Measurements from ENCODE around the gene ABHD5.
A peak's percentile ranks its signal among the peaks of the same experiment; 100 is the strongest.
"Not testable (repeated sequence)": the region's sequence is repeated elsewhere in the genome, so short reads cannot be mapped to it uniquely, and the experiment has no call there.

ABHD5 gene

DNA sequence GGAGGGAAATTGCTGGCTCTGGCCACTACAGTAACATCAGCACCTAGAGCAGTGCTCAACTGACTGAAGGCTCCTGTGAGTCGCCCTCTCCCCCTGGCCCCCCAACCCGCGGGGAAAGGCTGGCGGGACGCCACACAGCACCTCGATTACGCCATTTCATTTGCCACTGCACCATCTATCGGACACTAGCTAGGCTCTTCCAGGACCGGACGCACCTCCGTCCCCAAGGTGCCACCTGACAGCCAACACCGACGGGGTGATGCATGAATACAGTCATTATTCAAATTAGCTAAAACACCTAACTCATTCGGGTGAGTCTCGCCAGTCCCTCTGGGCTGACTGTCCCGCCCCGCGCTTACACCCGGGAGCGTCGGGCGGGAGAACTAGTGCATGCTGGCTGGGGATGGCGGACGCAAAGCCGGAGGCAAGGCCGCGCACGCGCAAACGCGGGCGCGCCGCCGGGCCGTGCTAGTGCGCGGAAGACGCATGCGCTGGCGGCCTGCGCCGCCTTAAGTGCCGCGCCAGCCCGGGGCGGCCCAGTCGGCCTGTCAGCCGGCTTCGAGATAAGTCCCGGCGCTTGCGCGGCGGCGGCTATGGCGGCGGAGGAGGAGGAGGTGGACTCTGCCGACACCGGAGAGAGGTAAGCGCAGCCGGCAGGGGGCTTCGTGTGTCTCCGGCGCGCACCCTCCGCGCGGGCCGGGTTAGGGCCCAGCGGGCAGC, at the start of gene ABHD5:
Gene ABHD5, plus strand, starts transcription at position 539 of the 720 bp plus-strand sequence. Its CDS starts 55 bp downstream, at position 594.
- Histone ChIP-seq H3K9me3 (ENCODE audit: control insufficient read depth, insufficient read depth, low read depth, low read length) (no peaks in the 10 kb centered on the region), H3K27ac (ENCODE audit: low read depth, low read length) (peak within 1 kb of the TSS; percentile 20; the same call in 1 of the 2 replicates), H3K9ac (ENCODE audit: low read length) (peak within 1 kb of the TSS; percentile 52), H3K4me1 (ENCODE audit: control insufficient read depth, insufficient read depth, low read length) (peaks cover 38% of the 10 kb centered on the region), H3K27me3 (ENCODE audit: control insufficient read depth, insufficient read depth, low read length) (peaks cover 9% of the 10 kb centered on the region; the same call in 1 of the 2 replicates), H3K4me3 (ENCODE audit: low read depth, low read length) (peak within 1 kb of the TSS; percentile 67), H3K36me3 (ENCODE audit: control insufficient read depth, insufficient read depth, low read length) (no peaks in the 10 kb centered on the region)

DNA sequence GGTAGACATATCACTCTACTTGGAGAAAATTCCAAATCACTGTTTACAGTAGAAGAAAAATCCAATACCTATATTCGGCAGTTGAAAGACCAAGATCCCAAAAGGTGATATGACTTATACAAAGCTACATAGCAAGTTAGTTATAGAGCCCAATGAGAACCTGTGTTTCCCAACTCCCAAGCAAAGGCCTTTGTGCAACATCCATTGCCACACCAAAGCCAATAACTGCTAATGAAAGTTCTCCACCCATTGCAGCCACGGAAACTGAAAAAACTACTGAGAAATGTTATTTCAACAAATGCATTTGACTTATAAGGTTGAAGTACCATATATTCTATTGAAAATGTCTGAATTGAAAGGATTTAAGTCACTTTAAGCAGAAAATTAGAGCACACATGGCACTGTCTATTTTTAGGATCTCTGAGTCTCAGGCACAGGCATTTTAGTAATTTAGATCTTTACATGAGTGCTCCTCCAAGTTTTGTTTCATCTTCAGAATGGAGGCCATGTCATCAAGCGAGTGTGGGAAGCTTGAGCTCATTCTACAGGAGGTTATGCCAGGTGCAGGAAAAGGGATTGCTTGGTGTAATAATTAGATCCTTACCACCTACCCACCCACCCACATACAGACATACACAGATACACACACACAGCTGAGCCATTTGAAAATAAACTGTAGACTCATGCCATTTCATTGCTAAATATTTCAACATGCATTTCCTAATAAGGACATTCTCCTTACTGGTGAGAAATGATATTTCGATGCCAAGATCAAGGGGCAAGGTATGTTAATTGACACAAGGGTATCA, 49.2 kb upstream of the ABHD5 start:
- H3K27me3 ChIP-seq (ENCODE audit: control insufficient read depth, insufficient read depth, low read length) = no peaks in the 10 kb centered on the region
- no peaks in the 10 kb centered on the region for H3K9me3 ChIP-seq (ENCODE audit: control insufficient read depth, insufficient read depth, low read depth, low read length)
- peaks cover 7% of the 10 kb centered on the region; the same call in 1 of the 2 replicates for H3K4me1 ChIP-seq (ENCODE audit: control insufficient read depth, insufficient read depth, low read length)
- H3K27ac ChIP-seq (ENCODE audit: low read depth, low read length) = no peak overlapping the region
- no peak overlapping the region for H3K4me3 ChIP-seq (ENCODE audit: low read depth, low read length)
- no peak overlapping the region for H3K9ac ChIP-seq (ENCODE audit: low read length)
- no peaks in the 10 kb centered on the region for H3K36me3 ChIP-seq (ENCODE audit: control insufficient read depth, insufficient read depth, low read length)

DNA sequence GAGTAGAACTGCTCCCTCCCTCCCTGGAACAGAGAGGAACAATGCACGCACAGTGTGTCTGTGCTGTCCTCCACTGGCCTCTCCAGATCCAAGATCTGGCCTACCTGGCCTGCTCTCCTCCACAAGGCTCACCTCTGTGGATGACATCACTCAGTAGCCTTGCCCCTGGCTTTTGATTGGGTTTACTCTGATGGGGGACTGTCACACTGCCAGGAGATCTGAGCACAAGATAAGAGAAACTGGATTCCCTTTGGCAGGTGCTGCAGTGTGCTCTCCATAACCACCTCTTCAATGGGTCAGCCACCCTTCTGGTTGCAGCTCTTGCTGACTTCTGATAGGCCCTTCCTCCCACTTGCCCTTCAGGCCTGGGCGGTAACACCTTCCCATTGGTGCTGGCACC, 46.3 kb upstream of the ABHD5 start:
- no peaks in the 10 kb centered on the region for H3K36me3 ChIP-seq (ENCODE audit: control insufficient read depth, insufficient read depth, low read length)
- no peak overlapping the region for H3K4me3 ChIP-seq (ENCODE audit: low read depth, low read length)

DNA sequence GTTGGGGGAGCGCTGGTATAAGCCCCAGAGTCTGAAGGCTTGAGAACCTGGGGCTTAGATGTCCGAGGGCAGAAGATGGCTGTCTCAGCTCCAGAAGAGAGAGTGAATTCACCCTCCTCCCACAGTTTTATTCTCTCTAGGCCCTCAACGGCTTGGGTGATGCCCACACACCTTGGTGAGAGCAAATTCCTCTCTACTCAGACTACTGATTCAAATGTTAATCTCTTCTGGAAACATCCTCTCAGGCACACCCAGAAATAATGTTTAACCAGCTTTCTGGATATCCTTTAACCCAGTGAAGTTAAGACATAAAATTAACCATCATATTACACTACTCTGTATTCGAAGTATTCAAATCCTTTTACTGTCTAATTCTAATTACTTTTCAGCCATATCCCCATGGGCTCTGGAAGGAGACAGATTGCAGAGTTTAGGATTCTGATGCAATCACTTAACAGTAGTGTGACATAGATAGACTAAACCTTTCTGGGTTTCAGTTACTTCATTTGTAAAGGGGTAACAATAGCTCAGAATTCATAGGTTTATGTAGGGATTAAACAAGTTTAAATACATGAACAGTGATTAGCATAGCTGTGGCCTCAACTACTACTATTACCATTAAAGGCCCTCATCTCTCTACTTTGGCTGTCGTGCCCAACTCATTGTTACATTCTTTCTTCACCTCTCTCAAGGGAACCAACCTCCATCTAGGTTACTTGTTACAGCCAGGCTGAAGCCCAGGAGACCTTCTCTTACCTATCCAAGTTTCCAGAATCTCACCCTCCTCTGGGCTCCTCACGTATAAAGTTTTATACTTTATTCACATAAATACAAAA, 43.2 kb upstream of the ABHD5 start:
- peaks cover 16% of the 10 kb centered on the region for H3K4me1 ChIP-seq (ENCODE audit: control insufficient read depth, insufficient read depth, low read length)
- no peaks in the 10 kb centered on the region for H3K9me3 ChIP-seq (ENCODE audit: control insufficient read depth, insufficient read depth, low read depth, low read length)
- H3K4me3 ChIP-seq (ENCODE audit: low read depth, low read length) = no peak overlapping the region
- H3K27ac ChIP-seq (ENCODE audit: low read depth, low read length) = no peak overlapping the region
- H3K27me3 ChIP-seq (ENCODE audit: control insufficient read depth, insufficient read depth, low read length) = no peaks in the 10 kb centered on the region
- H3K36me3 ChIP-seq (ENCODE audit: control insufficient read depth, insufficient read depth, low read length) = no peaks in the 10 kb centered on the region
- no peak overlapping the region for H3K9ac ChIP-seq (ENCODE audit: low read length)

More for the DNA sequence above, 46.3 kb upstream of the ABHD5 start:
- Histone ChIP-seq H3K4me1 (ENCODE audit: control insufficient read depth, insufficient read depth, low read length) (peaks cover 12% of the 10 kb centered on the region), H3K9ac (ENCODE audit: low read length) (no peak overlapping the region), H3K27ac (ENCODE audit: low read depth, low read length) (no peak overlapping the region), H3K27me3 (ENCODE audit: control insufficient read depth, insufficient read depth, low read length) (no peaks in the 10 kb centered on the region), H3K9me3 (ENCODE audit: control insufficient read depth, insufficient read depth, low read depth, low read length) (no peaks in the 10 kb centered on the region)

DNA sequence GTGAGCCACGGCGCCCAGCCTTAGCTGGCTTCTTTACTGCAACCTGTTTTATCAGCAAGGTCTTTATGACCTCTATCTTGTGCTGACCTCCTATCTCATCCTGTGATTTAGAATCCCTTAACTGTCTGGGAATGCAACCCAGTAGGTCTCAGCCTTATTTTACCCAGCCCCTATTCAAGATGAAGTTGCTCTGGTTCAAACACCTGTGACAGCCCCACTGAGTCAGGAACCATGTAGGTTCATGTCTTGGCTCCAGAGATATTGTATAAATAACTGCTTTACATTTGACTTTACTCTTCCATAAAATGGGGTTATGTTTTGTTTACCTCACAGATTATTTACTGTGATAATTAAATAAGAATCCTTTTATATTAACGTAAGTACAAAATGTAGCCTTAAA, 41.8 kb upstream of the ABHD5 start:
- Histone ChIP-seq H3K27ac (ENCODE audit: low read depth, low read length) (no peak overlapping the region), H3K27me3 (ENCODE audit: control insufficient read depth, insufficient read depth, low read length) (no peaks in the 10 kb centered on the region), H3K9me3 (ENCODE audit: control insufficient read depth, insufficient read depth, low read depth, low read length) (no peaks in the 10 kb centered on the region), H3K4me3 (ENCODE audit: low read depth, low read length) (no peak overlapping the region), H3K36me3 (ENCODE audit: control insufficient read depth, insufficient read depth, low read length) (no peaks in the 10 kb centered on the region), H3K9ac (ENCODE audit: low read length) (no peak overlapping the region), H3K4me1 (ENCODE audit: control insufficient read depth, insufficient read depth, low read length) (peaks cover 16% of the 10 kb centered on the region)

DNA sequence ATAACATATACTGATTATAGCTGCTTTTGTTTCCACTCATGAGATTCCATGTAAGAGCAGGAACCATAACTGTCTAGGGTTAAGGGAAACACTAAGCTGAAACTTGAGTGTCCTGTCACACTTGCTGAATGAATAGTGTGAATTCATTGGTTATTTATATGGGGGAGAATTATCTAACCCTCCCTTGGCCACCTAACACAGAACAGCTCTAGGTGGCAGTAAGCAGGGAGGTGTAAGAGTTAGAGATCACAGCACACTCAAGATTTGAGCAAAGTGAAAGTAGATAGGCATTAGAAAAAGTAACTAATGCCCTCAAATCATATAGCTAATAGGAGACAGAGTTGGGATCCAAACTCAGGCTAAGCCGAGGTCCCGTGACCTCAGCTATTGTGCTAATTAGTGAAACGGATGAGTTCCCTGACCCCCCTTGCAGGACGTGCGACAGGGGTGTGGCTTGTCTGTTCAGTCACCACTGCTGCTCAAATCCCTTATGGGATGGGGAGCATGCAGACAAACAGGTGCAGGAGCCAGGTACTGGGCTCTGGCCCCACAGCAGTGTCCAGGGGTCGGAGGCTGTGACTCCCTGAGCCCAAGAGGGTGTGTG, 41.3 kb upstream of the ABHD5 start:
- H3K9me3 ChIP-seq (ENCODE audit: control insufficient read depth, insufficient read depth, low read depth, low read length) = no peaks in the 10 kb centered on the region
- no peak overlapping the region for H3K9ac ChIP-seq (ENCODE audit: low read length)
- peaks cover 16% of the 10 kb centered on the region for H3K4me1 ChIP-seq (ENCODE audit: control insufficient read depth, insufficient read depth, low read length)
- no peak overlapping the region for H3K27ac ChIP-seq (ENCODE audit: low read depth, low read length)
- no peaks in the 10 kb centered on the region for H3K27me3 ChIP-seq (ENCODE audit: control insufficient read depth, insufficient read depth, low read length)
- no peak overlapping the region for H3K4me3 ChIP-seq (ENCODE audit: low read depth, low read length)
- H3K36me3 ChIP-seq (ENCODE audit: control insufficient read depth, insufficient read depth, low read length) = no peaks in the 10 kb centered on the region

DNA sequence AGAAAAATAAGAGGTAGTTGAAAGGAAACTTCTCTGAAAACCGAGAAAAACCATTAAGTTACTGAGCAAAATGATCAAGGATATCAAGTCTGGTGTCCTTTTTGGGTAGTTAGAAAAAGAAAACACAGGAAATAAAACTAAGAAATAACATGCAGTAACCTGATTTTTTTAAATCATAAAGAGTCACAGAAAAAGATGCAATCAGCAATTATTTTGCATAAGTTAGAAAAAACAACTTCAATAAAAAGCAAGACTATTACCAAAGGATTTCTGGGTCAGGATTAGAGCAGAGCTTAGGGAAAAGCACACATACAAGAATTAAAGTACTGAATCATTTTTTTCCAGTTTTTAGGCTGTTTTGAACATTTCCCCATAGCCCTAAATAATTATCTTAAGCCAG, 40.4 kb upstream of the ABHD5 start:
- Histone ChIP-seq H3K4me1 (ENCODE audit: control insufficient read depth, insufficient read depth, low read length) (peaks cover 16% of the 10 kb centered on the region), H3K36me3 (ENCODE audit: control insufficient read depth, insufficient read depth, low read length) (no peaks in the 10 kb centered on the region), H3K9ac (ENCODE audit: low read length) (no peak overlapping the region), H3K27me3 (ENCODE audit: control insufficient read depth, insufficient read depth, low read length) (no peaks in the 10 kb centered on the region), H3K4me3 (ENCODE audit: low read depth, low read length) (no peak overlapping the region), H3K27ac (ENCODE audit: low read depth, low read length) (no peak overlapping the region), H3K9me3 (ENCODE audit: control insufficient read depth, insufficient read depth, low read depth, low read length) (no peaks in the 10 kb centered on the region)

GRCh38 chr3:43656390-43656789, 34.3 kb upstream of the ABHD5 start:
- H3K27ac ChIP-seq (ENCODE audit: low read depth, low read length); H3K36me3 ChIP-seq (ENCODE audit: control insufficient read depth, insufficient read depth, low read length); H3K4me3 ChIP-seq (ENCODE audit: low read depth, low read length); H3K4me1 ChIP-seq (ENCODE audit: control insufficient read depth, insufficient read depth, low read length); H3K9ac ChIP-seq (ENCODE audit: low read length); H3K9me3 ChIP-seq (ENCODE audit: control insufficient read depth, insufficient read depth, low read depth, low read length); H3K27me3 ChIP-seq (ENCODE audit: control insufficient read depth, insufficient read depth, low read length): not testable (repeated sequence)

DNA sequence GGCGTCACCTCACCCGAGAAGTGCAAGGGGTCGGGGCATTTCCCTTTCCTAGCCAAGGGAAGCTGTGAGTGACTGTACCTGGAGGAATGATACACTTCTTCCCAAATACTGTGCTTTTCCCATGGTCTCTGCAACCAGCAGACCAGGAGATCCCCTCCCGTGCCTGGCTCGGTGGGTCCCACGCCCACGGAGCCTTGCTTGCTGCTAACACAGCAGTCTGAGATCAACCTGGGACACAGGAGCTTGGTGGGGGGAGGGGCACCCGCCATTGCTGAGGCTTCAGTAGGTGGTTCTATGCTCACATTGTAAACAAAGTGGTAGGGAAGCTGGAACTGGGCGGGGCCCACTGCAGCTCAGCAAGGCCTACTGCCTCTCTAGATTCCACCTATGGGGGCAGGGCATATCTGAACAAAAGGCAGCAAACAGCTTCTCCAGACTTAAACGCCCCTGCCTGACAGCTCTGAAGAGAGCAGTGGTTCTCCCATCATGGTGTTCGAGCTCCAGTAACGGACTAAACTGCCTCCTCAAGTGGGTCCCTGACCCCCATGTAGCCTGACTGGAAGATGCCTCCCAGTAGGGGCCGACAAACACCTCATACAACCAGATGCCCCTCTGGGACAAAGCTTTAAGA, 31.4 kb upstream of the ABHD5 start:
- H3K9me3 ChIP-seq (ENCODE audit: control insufficient read depth, insufficient read depth, low read depth, low read length) = no peaks in the 10 kb centered on the region; the same call in 1 of the 2 replicates
- H3K27ac ChIP-seq (ENCODE audit: low read depth, low read length) = no peak overlapping the region

DNA sequence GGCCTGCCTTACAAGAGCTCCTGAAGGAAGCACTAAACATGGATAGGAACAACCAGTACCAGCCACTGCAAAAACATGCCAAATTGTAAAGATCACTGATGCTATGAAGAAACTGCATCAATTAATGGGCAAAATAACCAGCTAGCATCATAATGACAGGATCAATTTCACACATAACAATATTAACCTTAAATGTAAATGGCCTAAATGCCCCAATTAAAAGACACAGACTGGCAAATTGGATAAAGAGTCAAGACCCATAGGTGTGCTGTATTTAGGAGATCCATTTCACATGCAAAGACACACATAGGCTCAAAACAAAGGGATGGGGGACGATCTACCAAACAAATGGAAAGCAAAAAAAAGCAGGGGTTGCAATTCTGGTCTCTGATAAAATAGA, 29.4 kb upstream of the ABHD5 start:
- not testable (repeated sequence) for H3K36me3 ChIP-seq (ENCODE audit: control insufficient read depth, insufficient read depth, low read length); H3K27me3 ChIP-seq (ENCODE audit: control insufficient read depth, insufficient read depth, low read length); H3K4me1 ChIP-seq (ENCODE audit: control insufficient read depth, insufficient read depth, low read length); H3K27ac ChIP-seq (ENCODE audit: low read depth, low read length); H3K4me3 ChIP-seq (ENCODE audit: low read depth, low read length); H3K9ac ChIP-seq (ENCODE audit: low read length); H3K9me3 ChIP-seq (ENCODE audit: control insufficient read depth, insufficient read depth, low read depth, low read length)

More for the DNA sequence above, 31.4 kb upstream of the ABHD5 start:
- Histone ChIP-seq H3K9ac (ENCODE audit: low read length) (no peak overlapping the region), H3K27me3 (ENCODE audit: control insufficient read depth, insufficient read depth, low read length) (no peaks in the 10 kb centered on the region), H3K4me1 (ENCODE audit: control insufficient read depth, insufficient read depth, low read length) (peaks cover 5% of the 10 kb centered on the region; the same call in 1 of the 2 replicates), H3K36me3 (ENCODE audit: control insufficient read depth, insufficient read depth, low read length) (no peaks in the 10 kb centered on the region), H3K4me3 (ENCODE audit: low read depth, low read length) (peak overlapping the region; percentile 28; the same call in 1 of the 2 replicates)
